ENCODE measurements around the gene OCEL1.
A peak's percentile ranks its signal among the peaks of the same experiment; 100 is the strongest.
"Not testable (repeated sequence)": the region's sequence is repeated elsewhere in the genome, so short reads cannot be mapped to it uniquely, and the experiment has no call there.

Gene OCEL1, protein sequence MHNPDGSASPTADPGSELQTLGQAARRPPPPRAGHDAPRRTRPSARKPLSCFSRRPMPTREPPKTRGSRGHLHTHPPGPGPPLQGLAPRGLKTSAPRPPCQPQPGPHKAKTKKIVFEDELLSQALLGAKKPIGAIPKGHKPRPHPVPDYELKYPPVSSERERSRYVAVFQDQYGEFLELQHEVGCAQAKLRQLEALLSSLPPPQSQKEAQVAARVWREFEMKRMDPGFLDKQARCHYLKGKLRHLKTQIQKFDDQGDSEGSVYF

GRCh38 chr19:17226002-17226933 is at the start of gene OCEL1:
Gene OCEL1 (plus strand): TSS chr19:17226226. CDS start chr19:17226248, 22 bp downstream.
- peak; percentile 93 for DNase-seq

- no peak for DNase-seq
Measured at GRCh38 chr19:17178291-17178690, 47.7 kb upstream of the OCEL1 start.

GRCh38 chr19:17180997-17181702 is 44.9 kb upstream of the OCEL1 start:
- DNase-seq = no peak

- DNase-seq = no peak
Measured at GRCh38 chr19:17183271-17183761, 42.7 kb upstream of the OCEL1 start.

GRCh38 chr19:17183858-17184321 is 42.1 kb upstream of the OCEL1 start:
- no peak for DNase-seq

DNA sequence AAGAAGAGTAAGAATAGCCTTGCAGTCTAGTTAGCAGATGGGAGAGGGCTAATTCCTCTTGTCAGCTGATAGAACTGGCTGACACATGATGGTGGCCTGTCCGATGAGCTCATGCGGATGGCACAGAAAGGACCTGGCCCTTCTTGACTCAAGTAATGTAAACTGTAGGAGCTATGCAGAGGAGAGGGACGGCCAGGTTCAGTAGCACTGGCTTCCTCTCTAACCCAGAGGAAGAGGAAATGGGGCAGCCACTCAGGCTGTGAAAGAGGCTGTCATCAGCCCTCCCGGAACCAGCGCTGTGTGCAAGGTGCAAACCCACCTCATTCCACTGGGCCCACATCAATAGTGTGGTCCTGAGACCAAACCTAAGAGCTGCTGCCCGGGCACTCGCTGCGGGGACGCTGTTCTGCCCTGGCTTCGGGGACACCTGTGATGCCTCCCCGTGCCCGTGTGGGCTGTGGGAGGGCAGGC is 41.6 kb upstream of the OCEL1 start:
- no peak for DNase-seq

GRCh38 chr19:17185590-17185989 is 40.4 kb upstream of the OCEL1 start:
- DNase-seq = no peak

DNA sequence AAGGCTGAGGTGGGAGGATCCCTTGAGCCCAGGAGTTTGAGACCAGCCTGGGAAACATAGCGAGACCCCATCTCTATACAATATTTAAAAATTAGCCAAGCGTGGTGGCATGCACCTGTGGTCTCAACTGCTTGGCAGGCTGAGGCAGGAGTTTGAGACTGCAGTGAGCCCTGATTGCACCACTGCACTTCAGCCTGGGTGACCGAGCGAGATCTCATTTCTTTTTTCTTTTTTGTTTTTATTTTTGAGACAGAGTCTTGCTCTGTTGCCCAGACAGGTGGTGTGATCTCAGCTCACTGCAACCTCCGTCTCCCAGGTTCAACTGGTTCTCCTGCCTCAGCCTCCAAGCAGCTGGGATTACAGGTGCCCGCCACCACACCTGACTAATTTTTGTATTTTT is 34.3 kb upstream of the OCEL1 start:
- not testable (repeated sequence) for DNase-seq

GRCh38 chr19:17192751-17193150 is 33.3 kb upstream of the OCEL1 start:
- no peak for DNase-seq

GRCh38 chr19:17194608-17195007 is 31.4 kb upstream of the OCEL1 start:
- no peak for DNase-seq

- DNase-seq = no peak
Measured at GRCh38 chr19:17195106-17195505, 30.9 kb upstream of the OCEL1 start.

GRCh38 chr19:17196610-17197009 is 29.4 kb upstream of the OCEL1 start:
- no peak for DNase-seq

GRCh38 chr19:17197666-17198065 is 28.4 kb upstream of the OCEL1 start:
- DNase-seq = no peak

DNA sequence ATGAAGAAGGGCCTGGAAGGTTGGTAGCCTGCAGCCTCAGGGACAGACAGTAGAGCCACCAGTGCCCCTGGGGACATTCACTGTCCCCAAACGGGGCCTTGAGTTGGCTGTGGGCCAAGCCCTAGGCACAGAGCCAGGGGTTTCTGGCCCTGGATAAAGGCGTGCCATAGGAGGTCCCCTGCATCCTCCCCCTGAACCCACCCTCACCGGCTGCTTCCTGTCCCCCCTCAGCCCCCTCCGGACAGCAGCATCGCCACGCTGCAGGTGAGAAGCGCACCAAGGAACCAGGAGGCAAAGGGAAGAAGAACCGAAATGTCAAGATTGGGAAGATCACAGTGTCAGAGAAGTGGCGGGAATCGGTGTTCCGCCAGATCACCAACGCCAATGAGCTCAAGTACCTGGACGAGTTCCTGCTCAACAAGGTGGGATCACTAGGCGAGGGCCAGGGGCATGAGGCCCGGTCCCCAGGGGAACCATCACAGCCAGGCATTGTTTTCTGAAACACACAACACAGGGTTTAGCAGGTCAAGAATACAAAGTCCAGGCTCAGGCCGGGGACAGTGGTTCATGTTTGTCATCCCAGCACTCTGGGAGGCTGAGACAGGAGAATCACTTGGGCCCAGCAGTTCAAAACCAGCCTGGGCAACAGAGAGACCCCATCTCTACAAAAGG is 25.5 kb upstream of the OCEL1 start:
- DNase-seq = no peak

- DNase-seq = no peak
Measured at GRCh38 chr19:17202249-17202648, 23.8 kb upstream of the OCEL1 start.

DNA sequence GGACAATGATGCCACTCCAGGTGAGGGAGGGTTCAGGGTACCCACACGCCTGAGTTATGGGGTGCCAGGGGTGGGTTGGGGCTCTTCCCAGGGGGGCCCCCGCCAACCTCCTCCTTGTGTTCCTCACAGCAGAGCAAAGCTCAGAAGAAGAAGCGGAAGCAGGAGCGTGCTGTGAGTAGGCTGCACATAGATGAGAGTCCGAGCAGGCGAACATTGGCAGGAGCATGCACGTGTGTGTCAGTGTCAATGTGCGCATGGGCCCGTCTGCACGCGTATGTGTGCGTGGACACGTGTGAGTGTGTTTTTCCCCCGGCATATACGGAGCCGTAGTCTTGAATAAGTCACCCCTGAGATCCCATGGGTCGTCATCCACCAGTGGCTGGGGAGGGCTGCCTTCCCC is 23.3 kb upstream of the OCEL1 start:
- DNase-seq = no peak

DNA sequence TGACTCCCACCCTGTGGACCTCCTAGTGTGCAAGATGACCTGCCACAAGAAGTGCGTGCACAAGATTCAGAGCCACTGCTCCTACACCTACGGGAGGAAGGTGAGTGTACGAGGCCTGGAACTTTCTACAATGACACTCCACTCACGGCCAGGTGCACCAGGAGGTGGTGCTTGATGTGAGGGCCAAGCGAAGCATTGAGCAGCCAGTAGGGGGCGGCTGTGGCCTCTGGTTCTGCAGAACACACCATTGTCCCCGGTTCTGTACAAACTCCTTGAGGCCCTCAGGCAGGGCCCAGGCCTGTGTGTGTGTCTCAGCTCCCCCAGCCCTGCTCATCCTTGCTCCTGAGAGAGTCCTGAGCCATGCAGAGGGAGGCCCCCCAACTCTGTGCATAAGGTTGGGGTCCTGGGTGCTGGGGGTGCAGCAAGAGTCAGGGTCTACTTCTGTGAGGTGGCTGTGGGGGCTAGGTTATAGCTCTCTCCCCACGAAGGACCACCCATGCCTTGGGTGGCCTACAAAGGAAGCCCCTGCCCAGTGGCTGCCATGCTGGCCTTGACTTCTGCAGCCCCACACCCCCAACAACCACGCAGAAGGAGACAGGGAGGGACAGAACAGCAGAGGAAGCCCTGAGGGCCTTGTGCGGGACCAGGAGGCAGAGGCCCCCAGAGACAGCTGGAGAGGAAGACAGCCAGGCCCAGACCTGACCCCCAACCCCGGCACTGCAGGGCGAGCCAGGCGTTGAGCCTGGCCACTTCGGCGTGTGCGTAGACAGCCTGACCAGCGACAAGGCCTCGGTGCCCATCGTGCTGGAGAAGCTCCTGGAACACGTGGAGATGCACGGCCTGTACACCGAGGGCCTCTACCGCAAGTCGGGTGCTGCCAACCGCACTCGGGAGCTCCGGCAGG is 20.5 kb upstream of the OCEL1 start:
- no peak for DNase-seq

DNA sequence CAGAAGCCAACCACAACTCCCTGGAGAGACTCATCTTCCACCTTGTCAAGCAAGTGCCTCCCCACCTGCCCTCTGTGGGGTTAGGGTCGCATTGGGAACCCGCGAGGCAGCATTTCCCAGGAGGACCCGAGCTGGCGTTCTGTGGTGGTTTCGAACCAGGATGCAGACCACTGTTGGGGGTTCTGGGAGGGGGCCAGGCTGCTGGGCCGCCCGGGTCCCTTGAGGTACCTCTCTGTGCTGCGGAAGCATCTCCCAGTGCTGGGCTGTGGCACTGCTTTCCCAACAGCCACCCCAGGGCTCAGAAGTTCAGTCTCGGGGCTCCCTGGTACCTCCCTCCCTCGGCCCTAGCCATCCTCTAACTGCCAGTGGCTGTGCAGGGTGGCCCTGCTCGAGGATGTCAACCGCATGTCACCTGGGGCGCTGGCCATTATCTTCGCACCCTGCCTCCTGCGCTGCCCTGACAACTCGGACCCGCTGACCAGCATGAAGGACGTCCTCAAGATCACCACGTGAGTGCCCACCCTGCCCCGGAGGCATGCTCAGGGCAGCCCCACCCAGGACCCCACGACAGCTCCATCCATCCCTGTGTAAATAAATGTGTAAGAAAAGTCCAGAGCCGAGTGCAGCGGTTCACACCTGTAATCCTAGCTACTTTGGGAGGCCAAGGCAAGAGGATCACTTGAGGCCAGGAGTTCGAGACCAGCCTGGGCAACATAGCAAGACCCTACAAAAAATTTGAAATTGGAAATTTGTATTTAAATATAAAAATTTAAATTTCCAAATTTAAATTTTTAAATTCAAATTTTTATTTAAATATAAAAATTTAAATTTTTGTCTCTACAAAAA is 19.1 kb upstream of the OCEL1 start:
- DNase-seq = no peak

- DNase-seq = peak; percentile 9
Measured at GRCh38 chr19:17209126-17210036, 16.6 kb upstream of the OCEL1 start.
